ENCODE results near the gene CPLANE2.

Gene CPLANE2

GRCh38 chr1:16189003-16189402, 48.0 kb downstream of the CPLANE2 start:
- TF ChIP-seq CTCF (conservative IDR thresholded peaks at IDR 0.05; ENCODE audit: control insufficient read depth, insufficient read depth, low read depth, low read length): no peak
- peak; percentile 47 for DNase-seq (ENCODE audit: low read depth)
- no peak overlapping the region for H3K4me3 ChIP-seq (ENCODE audit: control insufficient read depth, low read depth, low read length)

- DNase-seq (ENCODE audit: low read depth): peak; percentile 90
- TF ChIP-seq CTCF (conservative IDR thresholded peaks at IDR 0.05; ENCODE audit: control insufficient read depth, insufficient read depth, low read depth, low read length): peak; percentile 95
- H3K4me3 ChIP-seq (ENCODE audit: control insufficient read depth, low read depth, low read length): no peak overlapping the region
Observed at GRCh38 chr1:16187748-16188401, 49.1 kb downstream of the CPLANE2 start.

- no peak for TF ChIP-seq CTCF (conservative IDR thresholded peaks at IDR 0.05; ENCODE audit: control insufficient read depth, insufficient read depth, low read depth, low read length)
- DNase-seq (ENCODE audit: low read depth): no peak
- no peak overlapping the region for H3K4me3 ChIP-seq (ENCODE audit: control insufficient read depth, low read depth, low read length)
Observed at GRCh38 chr1:16186655-16187235, 50.2 kb downstream of the CPLANE2 start.

GRCh38 chr1:16184557-16185303, 52.3 kb downstream of the CPLANE2 start:
- no peak overlapping the region for H3K4me3 ChIP-seq (ENCODE audit: control insufficient read depth, low read depth, low read length)
- DNase-seq (ENCODE audit: low read depth): no peak
- no peak for TF ChIP-seq CTCF (conservative IDR thresholded peaks at IDR 0.05; ENCODE audit: control insufficient read depth, insufficient read depth, low read depth, low read length)

GRCh38 chr1:16183765-16184556, 53.0 kb downstream of the CPLANE2 start:
- DNase-seq (ENCODE audit: low read depth): no peak
- no peak overlapping the region for H3K4me3 ChIP-seq (ENCODE audit: control insufficient read depth, low read depth, low read length)
- TF ChIP-seq CTCF (conservative IDR thresholded peaks at IDR 0.05; ENCODE audit: control insufficient read depth, insufficient read depth, low read depth, low read length): no peak

- DNase-seq (ENCODE audit: low read depth): peak; percentile 98
Observed at GRCh38 chr1:16183179-16183578, 53.8 kb downstream of the CPLANE2 start.

More at GRCh38 chr1:16183179-16183578, 53.8 kb downstream of the CPLANE2 start:
- no peak for TF ChIP-seq CTCF (conservative IDR thresholded peaks at IDR 0.05; ENCODE audit: control insufficient read depth, insufficient read depth, low read depth, low read length)
- H3K4me3 ChIP-seq (ENCODE audit: control insufficient read depth, low read depth, low read length): no peak overlapping the region
